OCI-LY7 (cell line): ENCODE data around the gene PLEKHG5. TPM values are rescaled to one million over a fixed set of nuclear protein-coding genes. Genes with fewer than 3 reads are reported as not detected.

Source experiments
- BruUV-seq: library from RNA; stranded (reverse); fragments of 400-500 nt; replicated peaks from 2 replicates; lab custom pipeline; 2021; lab: Mats Ljungman, UMichigan
- CTCF ChIA-PET: fragments of 300-600 bp; sonication (Branson Sonifier 250); formaldehyde crosslinking; loops from one replicate; lab custom pipeline; 2022; ENCODE audit warnings: antibody characterized with exemption; ENCODE audit not compliant: unreplicated experiment; lab: Charles Lee
- POLR2A ChIA-PET: fragments of 300-600 bp; sonication (Branson Sonifier 250); formaldehyde crosslinking; loops from one replicate; lab custom pipeline; 2022; ENCODE audit warnings: antibody characterized with exemption; lab: Charles Lee
- DNase-seq: peaks from one replicate; pipeline ENCODE4 v3.0.0-alpha.2; 2015; ENCODE audit warnings: low spot score
- H2AFZ ChIP-seq: fragments of 200-600 bp; sonication (generic), shearing (Covaris generic); 2 replicates; pipeline ENCODE4 v1.6.1; 2014; ENCODE audit warnings: mild to moderate bottlenecking, antibody characterized with exemption, low read length, moderate library complexity
- H3K27ac ChIP-seq: fragments of 200-600 bp; sonication (generic); 2 replicates; pipeline ENCODE4 v1.5.1; 2014; ENCODE audit warnings: mixed run types, low read depth, mild to moderate bottlenecking, moderate library complexity, low read length, inconsistent platforms; ENCODE audit not compliant: poor library complexity, severe bottlenecking
- H3K36me3 ChIP-seq: fragments of 200-600 bp; sonication (generic); 2 replicates; pipeline ENCODE4 v1.6.1; 2014; ENCODE audit warnings: mild to moderate bottlenecking, antibody characterized with exemption, low read length, moderate library complexity, mixed read lengths; ENCODE audit not compliant: insufficient read depth
- H3K4me1 ChIP-seq: fragments of 200-600 bp; sonication (generic); 2 replicates; pipeline ENCODE4 v1.5.1; 2014; ENCODE audit warnings: mild to moderate bottlenecking, low read length; ENCODE audit not compliant: insufficient read depth, poor library complexity, severe bottlenecking
- H3K4me2 ChIP-seq: fragments of 200-600 bp; sonication (generic); 2 replicates; pipeline ENCODE4 v1.6.1; 2014; ENCODE audit warnings: mild to moderate bottlenecking, low read length
- H3K4me3 ChIP-seq: fragments of 200-600 bp; sonication (generic); 2 replicates; pipeline ENCODE4 v1.5.1; 2014; ENCODE audit warnings: mild to moderate bottlenecking, low read depth, low read length; ENCODE audit not compliant: poor library complexity, severe bottlenecking
- H3K79me2 ChIP-seq: fragments of 200-600 bp; sonication (generic); 2 replicates; pipeline ENCODE4 v1.6.1; 2016; ENCODE audit warnings: low read depth, mild to moderate bottlenecking, low read length, moderate library complexity, mixed read lengths; ENCODE audit not compliant: insufficient read depth
- H3K9me2 ChIP-seq: fragments of 200-600 bp; sonication (generic); 2 replicates; pipeline ENCODE4 v1.6.1; 2016; ENCODE audit warnings: mild to moderate bottlenecking, low read length, mixed read lengths; ENCODE audit not compliant: insufficient read depth
- H3K9me3 ChIP-seq: fragments of 200-600 bp; sonication (generic); 2 replicates; pipeline ENCODE4 v1.6.1; 2014; ENCODE audit warnings: mild to moderate bottlenecking, mixed run types, low read length, mixed read lengths
- H4K20me1 ChIP-seq: fragments of 200-600 bp; sonication (generic); 2 replicates; pipeline ENCODE4 v1.6.1; 2014; ENCODE audit warnings: mild to moderate bottlenecking, antibody characterized with exemption, low read length, moderate library complexity, mixed read lengths; ENCODE audit not compliant: insufficient read depth
- EZH2phosphoT487 ChIP-seq: fragments of 200-600 bp; sonication (generic); IDR thresholded peaks from 2 replicates; pipeline ENCODE4 v1.6.1; 2018; ENCODE audit warnings: low read depth, borderline replicate concordance, mild to moderate bottlenecking, mixed run types, antibody characterized with exemption, low read length, moderate library complexity, mixed read lengths
- intact Hi-C: fragments of 100-400 bp; cut with micrococcal nuclease; formaldehyde crosslinking; loops from one replicate; pipeline ENCODE4 v1.10.0; 2022; ENCODE audit not compliant: unreplicated experiment
- total RNA-seq, 2 experiments: library from RNA; depleted of rRNA in 1 of 2; stranded (reverse); fragments of >200 nt in 1 of 2; shearing (Covaris generic) in 1 of 2; gene quantifications; 2 replicates each; pipeline ENCODE4 v1.2.3, GENCODE V29; 2014 to 2022
- TF ChIP-seq, protein P1 (sequence below): fragments of 200-600 bp; sonication (generic); conservative IDR thresholded peaks from 2 replicates; pipeline ENCODE4 v1.5.1; 2014; ENCODE audit warnings: mild to moderate bottlenecking, antibody characterized with exemption, low read length, moderate library complexity, mixed read lengths

PLEKHG5 gene
- total RNA-seq, 2 experiments from 2014 or later, result 1.6 to 2.4 TPM

GRCh38 chr1:6460301-6461050 lies 31.0 kb downstream of the PLEKHG5 start:
- Histone ChIP-seq H3K36me3 (no peaks in the 10 kb centered on the region), H3K4me3 (no peak overlapping the region), H2AFZ (no peak overlapping the region), H3K27ac (no peak overlapping the region), H3K9me2 (no peaks in the 10 kb centered on the region), H3K79me2 (no peaks in the 10 kb centered on the region), H3K4me1 (no peaks in the 10 kb centered on the region), H4K20me1 (no peaks in the 10 kb centered on the region), H3K9me3 (no peaks in the 10 kb centered on the region), H3K4me2 (no peak overlapping the region)
- BruUV-seq, result no TSS peak
- no peak for DNase-seq
- ChIA-PET POLR2A (no interaction called here), CTCF (no interaction called here)
- TF ChIP-seq, protein P1, sequence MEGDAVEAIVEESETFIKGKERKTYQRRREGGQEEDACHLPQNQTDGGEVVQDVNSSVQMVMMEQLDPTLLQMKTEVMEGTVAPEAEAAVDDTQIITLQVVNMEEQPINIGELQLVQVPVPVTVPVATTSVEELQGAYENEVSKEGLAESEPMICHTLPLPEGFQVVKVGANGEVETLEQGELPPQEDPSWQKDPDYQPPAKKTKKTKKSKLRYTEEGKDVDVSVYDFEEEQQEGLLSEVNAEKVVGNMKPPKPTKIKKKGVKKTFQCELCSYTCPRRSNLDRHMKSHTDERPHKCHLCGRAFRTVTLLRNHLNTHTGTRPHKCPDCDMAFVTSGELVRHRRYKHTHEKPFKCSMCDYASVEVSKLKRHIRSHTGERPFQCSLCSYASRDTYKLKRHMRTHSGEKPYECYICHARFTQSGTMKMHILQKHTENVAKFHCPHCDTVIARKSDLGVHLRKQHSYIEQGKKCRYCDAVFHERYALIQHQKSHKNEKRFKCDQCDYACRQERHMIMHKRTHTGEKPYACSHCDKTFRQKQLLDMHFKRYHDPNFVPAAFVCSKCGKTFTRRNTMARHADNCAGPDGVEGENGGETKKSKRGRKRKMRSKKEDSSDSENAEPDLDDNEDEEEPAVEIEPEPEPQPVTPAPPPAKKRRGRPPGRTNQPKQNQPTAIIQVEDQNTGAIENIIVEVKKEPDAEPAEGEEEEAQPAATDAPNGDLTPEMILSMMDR, result no peak
- no peak for TF ChIP-seq EZH2phosphoT487
- intact Hi-C loops, result no loop called here

DNA sequence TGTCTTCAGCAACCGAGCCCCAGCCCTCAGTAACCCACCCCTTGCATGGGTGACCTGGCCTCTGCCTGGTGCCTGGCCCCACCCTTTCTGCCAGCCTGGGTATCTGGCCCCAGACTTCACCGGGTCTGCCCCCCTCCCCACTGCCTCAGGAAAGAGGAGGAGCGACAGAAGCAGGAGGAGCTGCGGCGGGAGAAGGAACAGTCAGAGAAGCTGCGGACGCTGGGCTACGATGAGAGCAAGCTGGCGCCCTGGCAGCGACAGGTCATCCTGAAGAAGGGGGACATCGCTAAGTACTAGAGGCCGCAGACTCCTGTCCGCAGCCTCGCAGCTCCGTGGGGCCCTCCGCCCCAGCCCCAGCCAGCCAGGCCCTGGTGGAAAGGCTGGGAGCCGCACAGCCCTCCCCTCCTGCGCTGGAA lies 31.6 kb downstream of the PLEKHG5 start:
- ChIA-PET CTCF (no interaction called here), POLR2A (no interaction called here)
- no peak for DNase-seq

More for the DNA sequence above, 31.6 kb downstream of the PLEKHG5 start:
- Histone ChIP-seq H4K20me1 (no peaks in the 10 kb centered on the region), H3K4me3 (no peak overlapping the region), H3K4me1 (no peaks in the 10 kb centered on the region), H3K79me2 (no peaks in the 10 kb centered on the region), H3K36me3 (no peaks in the 10 kb centered on the region), H3K4me2 (no peak overlapping the region), H2AFZ (no peak overlapping the region), H3K9me2 (no peaks in the 10 kb centered on the region), H3K9me3 (no peaks in the 10 kb centered on the region), H3K27ac (no peak overlapping the region)
- no TSS peak for BruUV-seq
- intact Hi-C loops, result no loop called here
- TF ChIP-seq, protein P1, result no peak
- no peak for TF ChIP-seq EZH2phosphoT487
